Neural cell (in vitro differentiated cells): ENCODE data around the gene PGAP3.

Source experiments
- EP300 ChIP-seq: fragments of 450-650 bp; conservative IDR thresholded peaks from 2 replicates; pipeline ENCODE4 v1.6.1; 2014; ENCODE audit warnings: antibody characterized with exemption, mild to moderate bottlenecking, moderate library complexity; ENCODE audit not compliant: poor library complexity, severe bottlenecking
- EZH2 ChIP-seq: fragments of 200-600, 300-800 bp; shearing (Covaris generic), sonication (generic); IDR thresholded peaks from 2 replicates; pipeline ENCODE4 v1.6.1; 2014; ENCODE audit warnings: antibody characterized with exemption, low read length, borderline replicate concordance, mild to moderate bottlenecking; ENCODE audit not compliant: insufficient read depth, poor library complexity, severe bottlenecking
- POLR2AphosphoS5 ChIP-seq: IDR thresholded peaks from 2 replicates; pipeline ENCODE4 v1.6.1; 2012
- RAD21 ChIP-seq: fragments of 450-650 bp; conservative IDR thresholded peaks from 2 replicates; pipeline ENCODE4 v1.6.1; 2014; ENCODE audit warnings: antibody characterized with exemption, mild to moderate bottlenecking, moderate library complexity
- SMC3 ChIP-seq: fragments of 450-650 bp; conservative IDR thresholded peaks from 2 replicates; pipeline ENCODE4 v1.6.1; 2014; ENCODE audit warnings: antibody characterized with exemption, mild to moderate bottlenecking, moderate library complexity; ENCODE audit not compliant: poor library complexity
- TAF1 ChIP-seq: IDR thresholded peaks from 2 replicates; pipeline ENCODE4 v1.6.1; 2012; ENCODE audit warnings: low read depth
- TF ChIP-seq, protein P1 (sequence below): fragments of 450-650 bp; IDR thresholded peaks from 2 replicates; pipeline ENCODE4 v1.5.1; 2014; ENCODE audit warnings: antibody characterized with exemption, mild to moderate bottlenecking, moderate library complexity; ENCODE audit not compliant: poor library complexity, severe bottlenecking
- TF ChIP-seq, protein P2 (sequence below): IDR thresholded peaks from 2 replicates; pipeline ENCODE4 v1.6.1; 2012; ENCODE audit warnings: borderline replicate concordance

DNA sequence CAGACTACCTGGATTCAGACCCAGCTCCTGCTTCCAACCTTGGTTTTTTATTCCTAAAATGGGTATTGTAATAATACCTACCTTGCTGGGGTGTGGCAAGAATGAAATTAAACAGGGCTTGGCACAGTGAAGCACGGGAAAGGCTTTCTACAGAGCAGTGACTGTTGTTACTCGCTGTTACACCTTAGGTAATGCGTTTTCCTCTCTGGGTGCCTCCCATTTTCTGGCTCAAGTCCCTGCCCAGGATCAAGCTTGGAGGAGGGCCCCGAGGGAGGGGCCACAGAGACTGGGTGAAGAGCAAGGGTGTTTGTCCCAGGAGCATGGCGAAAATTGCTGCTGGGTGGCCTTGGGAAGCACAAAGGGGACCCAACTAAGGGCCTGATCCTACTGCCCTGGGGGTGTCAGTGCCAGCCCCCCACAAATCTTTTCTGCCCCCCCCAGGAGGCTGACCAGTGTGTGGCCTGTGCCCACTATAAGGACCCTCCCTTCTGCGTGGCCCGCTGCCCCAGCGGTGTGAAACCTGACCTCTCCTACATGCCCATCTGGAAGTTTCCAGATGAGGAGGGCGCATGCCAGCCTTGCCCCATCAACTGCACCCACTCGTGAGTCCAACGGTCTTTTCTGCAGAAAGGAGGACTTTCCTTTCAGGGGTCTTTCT is 29.2 kb upstream of the PGAP3 start:
- no peak for TF ChIP-seq POLR2AphosphoS5
- TF ChIP-seq, protein P1, sequence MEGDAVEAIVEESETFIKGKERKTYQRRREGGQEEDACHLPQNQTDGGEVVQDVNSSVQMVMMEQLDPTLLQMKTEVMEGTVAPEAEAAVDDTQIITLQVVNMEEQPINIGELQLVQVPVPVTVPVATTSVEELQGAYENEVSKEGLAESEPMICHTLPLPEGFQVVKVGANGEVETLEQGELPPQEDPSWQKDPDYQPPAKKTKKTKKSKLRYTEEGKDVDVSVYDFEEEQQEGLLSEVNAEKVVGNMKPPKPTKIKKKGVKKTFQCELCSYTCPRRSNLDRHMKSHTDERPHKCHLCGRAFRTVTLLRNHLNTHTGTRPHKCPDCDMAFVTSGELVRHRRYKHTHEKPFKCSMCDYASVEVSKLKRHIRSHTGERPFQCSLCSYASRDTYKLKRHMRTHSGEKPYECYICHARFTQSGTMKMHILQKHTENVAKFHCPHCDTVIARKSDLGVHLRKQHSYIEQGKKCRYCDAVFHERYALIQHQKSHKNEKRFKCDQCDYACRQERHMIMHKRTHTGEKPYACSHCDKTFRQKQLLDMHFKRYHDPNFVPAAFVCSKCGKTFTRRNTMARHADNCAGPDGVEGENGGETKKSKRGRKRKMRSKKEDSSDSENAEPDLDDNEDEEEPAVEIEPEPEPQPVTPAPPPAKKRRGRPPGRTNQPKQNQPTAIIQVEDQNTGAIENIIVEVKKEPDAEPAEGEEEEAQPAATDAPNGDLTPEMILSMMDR = no peak
- no peak for TF ChIP-seq EP300
- TF ChIP-seq, protein P2, sequence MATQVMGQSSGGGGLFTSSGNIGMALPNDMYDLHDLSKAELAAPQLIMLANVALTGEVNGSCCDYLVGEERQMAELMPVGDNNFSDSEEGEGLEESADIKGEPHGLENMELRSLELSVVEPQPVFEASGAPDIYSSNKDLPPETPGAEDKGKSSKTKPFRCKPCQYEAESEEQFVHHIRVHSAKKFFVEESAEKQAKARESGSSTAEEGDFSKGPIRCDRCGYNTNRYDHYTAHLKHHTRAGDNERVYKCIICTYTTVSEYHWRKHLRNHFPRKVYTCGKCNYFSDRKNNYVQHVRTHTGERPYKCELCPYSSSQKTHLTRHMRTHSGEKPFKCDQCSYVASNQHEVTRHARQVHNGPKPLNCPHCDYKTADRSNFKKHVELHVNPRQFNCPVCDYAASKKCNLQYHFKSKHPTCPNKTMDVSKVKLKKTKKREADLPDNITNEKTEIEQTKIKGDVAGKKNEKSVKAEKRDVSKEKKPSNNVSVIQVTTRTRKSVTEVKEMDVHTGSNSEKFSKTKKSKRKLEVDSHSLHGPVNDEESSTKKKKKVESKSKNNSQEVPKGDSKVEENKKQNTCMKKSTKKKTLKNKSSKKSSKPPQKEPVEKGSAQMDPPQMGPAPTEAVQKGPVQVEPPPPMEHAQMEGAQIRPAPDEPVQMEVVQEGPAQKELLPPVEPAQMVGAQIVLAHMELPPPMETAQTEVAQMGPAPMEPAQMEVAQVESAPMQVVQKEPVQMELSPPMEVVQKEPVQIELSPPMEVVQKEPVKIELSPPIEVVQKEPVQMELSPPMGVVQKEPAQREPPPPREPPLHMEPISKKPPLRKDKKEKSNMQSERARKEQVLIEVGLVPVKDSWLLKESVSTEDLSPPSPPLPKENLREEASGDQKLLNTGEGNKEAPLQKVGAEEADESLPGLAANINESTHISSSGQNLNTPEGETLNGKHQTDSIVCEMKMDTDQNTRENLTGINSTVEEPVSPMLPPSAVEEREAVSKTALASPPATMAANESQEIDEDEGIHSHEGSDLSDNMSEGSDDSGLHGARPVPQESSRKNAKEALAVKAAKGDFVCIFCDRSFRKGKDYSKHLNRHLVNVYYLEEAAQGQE = no peak
- TF ChIP-seq TAF1 = no peak
- TF ChIP-seq EZH2 = no peak
- no peak for TF ChIP-seq RAD21
- TF ChIP-seq SMC3 = no peak
